HG03460 (cell line): Measurements from ENCODE around the gene NPC1.
"Not testable (repeated sequence)": the region's sequence is repeated elsewhere in the genome, so short reads cannot be mapped to it uniquely, and the experiment has no call there.

Source experiments
- ATAC-seq: cut with Tn5 transposase; IDR thresholded peaks from one replicate; pipeline ENCODE4 v1.9.1; 2021; ENCODE audit not compliant: unreplicated experiment

NPC1 gene

GRCh38 chr18:23494992-23495391 lies 91.3 kb downstream of the NPC1 start:
- no peak for ATAC-seq

- ATAC-seq, result no peak
Measured at GRCh38 chr18:23493654-23494053, 92.7 kb downstream of the NPC1 start.

GRCh38 chr18:23489586-23489985 lies 96.7 kb downstream of the NPC1 start:
- ATAC-seq, result not testable (repeated sequence)

GRCh38 chr18:23487738-23488570 lies 98.4 kb downstream of the NPC1 start:
- peak; percentile 72 for ATAC-seq

- ATAC-seq, result no peak
Measured at GRCh38 chr18:23485386-23485785, 100.9 kb downstream of the NPC1 start.

- no peak for ATAC-seq
Measured at GRCh38 chr18:23484561-23485182, 101.6 kb downstream of the NPC1 start.
